Liver (tissue), 9 donors: ENCODE data around the gene IGFBP1. TPM values are rescaled to one million over a fixed set of nuclear protein-coding genes. Genes with fewer than 3 reads are reported as not detected.

Experiments
- DNase-seq: peaks from one replicate; pipeline ENCODE4 v3.0.0-alpha.2; 2017; ENCODE audit warnings: low spot score
- H3K27ac ChIP-seq, 2 donors: one replicate each; pipeline ENCODE4 v1.7.0; 2013; ENCODE audit warnings: inconsistent platforms in 2 of 2, low read length in 2 of 2, control low read depth in 1 of 2, low read depth in 1 of 2, mild to moderate bottlenecking in 1 of 2
- H3K27me3 ChIP-seq, 4 donors: one replicate each; pipeline versions ENCODE4 v1.6.1 to v1.7.0; 2013; ENCODE audit warnings: low read length in 3 of 4, inconsistent platforms in 1 of 4, mild to moderate bottlenecking in 1 of 4, moderate library complexity in 1 of 4; ENCODE audit not compliant: control insufficient read depth in 4 of 4, insufficient read depth in 4 of 4
- H3K36me3 ChIP-seq, 4 donors: one replicate each; pipeline versions ENCODE4 v1.6.1 to v1.7.0; 2013; ENCODE audit warnings: low read length in 3 of 4, mild to moderate bottlenecking in 3 of 4, low read depth in 1 of 4, moderate library complexity in 1 of 4; ENCODE audit not compliant: control insufficient read depth in 4 of 4, insufficient read depth in 3 of 4
- H3K4me1 ChIP-seq, 4 donors: one replicate each; pipeline versions ENCODE4 v1.6.1 to v1.7.0; 2013; ENCODE audit warnings: low read length in 3 of 4, mild to moderate bottlenecking in 3 of 4, moderate library complexity in 1 of 4; ENCODE audit not compliant: control insufficient read depth in 4 of 4, insufficient read depth in 4 of 4
- H3K4me3 ChIP-seq, 3 donors: one replicate each; pipeline versions ENCODE4 v1.6.1 to v1.7.0; 2013; ENCODE audit warnings: low read length in 3 of 3, control low read depth in 1 of 3, low read depth in 1 of 3, mild to moderate bottlenecking in 1 of 3
- H3K9ac ChIP-seq, 2 donors: one replicate each; pipeline ENCODE4 v1.7.0; 2013; ENCODE audit warnings: low read length in 2 of 2, mild to moderate bottlenecking in 2 of 2, moderate library complexity in 2 of 2, control low read depth in 1 of 2, low read depth in 1 of 2
- H3K9me3 ChIP-seq, 4 donors: one replicate each; pipeline versions ENCODE4 v1.6.1 to v1.7.0; 2013; ENCODE audit warnings: low read length in 3 of 4; ENCODE audit not compliant: control insufficient read depth in 4 of 4
- ATF3 ChIP-seq: IDR thresholded peaks from 2 replicates; pipeline ENCODE4 v1.6.1; 2016; ENCODE audit warnings: antibody characterized with exemption
- CTCF ChIP-seq: fragments of 150-350 bp; IDR thresholded peaks from 2 replicates; pipeline ENCODE4 v1.5.1; 2017; ENCODE audit warnings: improper control_type of control experiment, low read depth, low read length; ENCODE audit not compliant: missing input control
- EGR1 ChIP-seq, 2 donors: IDR thresholded peaks; 2 replicates each; pipeline ENCODE4 v1.6.1; 2016 to 2018; ENCODE audit warnings: antibody characterized with exemption in 2 of 2, low read depth in 2 of 2
- FOXA1 ChIP-seq: IDR thresholded peaks from 2 replicates; pipeline ENCODE4 v1.6.1; 2016; ENCODE audit warnings: antibody characterized with exemption
- FOXA2 ChIP-seq: IDR thresholded peaks from 2 replicates; pipeline ENCODE4 v1.6.1; 2016; ENCODE audit warnings: antibody characterized with exemption
- GABPA ChIP-seq, 2 donors: IDR thresholded peaks in 1 of 2; conservative IDR thresholded peaks in 1 of 2; 2 replicates each; pipeline ENCODE4 v1.6.1; 2016; ENCODE audit warnings: antibody characterized with exemption in 2 of 2, mild to moderate bottlenecking in 1 of 2, moderate library complexity in 1 of 2
- HNF4A ChIP-seq, 2 donors: conservative IDR thresholded peaks; 2 replicates each; pipeline ENCODE4 v1.6.1; 2016; ENCODE audit warnings: antibody characterized with exemption in 2 of 2, mild to moderate bottlenecking in 2 of 2
- HNF4G ChIP-seq: IDR thresholded peaks from 2 replicates; pipeline ENCODE4 v1.6.1; 2016; ENCODE audit warnings: antibody characterized with exemption
- JUND ChIP-seq, 2 donors: IDR thresholded peaks; 2 replicates each; pipeline ENCODE4 v1.6.1; 2016; ENCODE audit warnings: antibody characterized with exemption in 2 of 2
- NR2F2 ChIP-seq: IDR thresholded peaks from 2 replicates; pipeline ENCODE4 v1.6.1; 2016; ENCODE audit warnings: antibody characterized with exemption
- RAD21 ChIP-seq, 2 donors: IDR thresholded peaks; 2 replicates each; pipeline ENCODE4 v1.6.1; 2016; ENCODE audit warnings: antibody characterized with exemption in 2 of 2, mild to moderate bottlenecking in 2 of 2
- REST ChIP-seq: IDR thresholded peaks from 2 replicates; pipeline ENCODE4 v1.6.1; 2016; ENCODE audit warnings: antibody characterized with exemption, mild to moderate bottlenecking
- RXRA ChIP-seq, 2 donors: IDR thresholded peaks; 2 replicates each; pipeline ENCODE4 v1.6.1; 2017 to 2018; ENCODE audit warnings: antibody characterized with exemption in 2 of 2, mild to moderate bottlenecking in 1 of 2
- SP1 ChIP-seq: IDR thresholded peaks from 2 replicates; pipeline ENCODE4 v1.6.1; 2018; ENCODE audit warnings: antibody characterized with exemption, mild to moderate bottlenecking
- TAF1 ChIP-seq: conservative IDR thresholded peaks from 2 replicates; pipeline ENCODE4 v1.6.1; 2016; ENCODE audit warnings: antibody characterized with exemption, mild to moderate bottlenecking
- YY1 ChIP-seq: IDR thresholded peaks from 2 replicates; pipeline ENCODE4 v1.6.1; 2016; ENCODE audit warnings: antibody characterized with exemption, mild to moderate bottlenecking
- ZBTB33 ChIP-seq: IDR thresholded peaks from 2 replicates; pipeline ENCODE4 v1.6.1; 2016; ENCODE audit warnings: antibody characterized with exemption
- WGBS: extraction: QIAGEN DNeasy Blood & Tissue Kit; methylation state at CpG from one replicate; pipeline ENCODE4 v1.1.7; 2013; 5-methylcytosine and 5-hydroxymethylcytosine counted together
- polyA plus RNA-seq, 2 donors: library from polyadenylated mRNA; stranded (reverse) in 1 of 2; unstranded in 1 of 2; fragments of 200-250 nt in 1 of 2; fragments of >200 nt in 1 of 2; fragmentation: Nextera tagmentation in 1 of 2; extraction: Ambion mirVana in 1 of 2; gene quantifications; one replicate each; pipeline versions ENCODE4 v1.2.1 to v1.2.3, GENCODE V29; 2013 to 2015
- total RNA-seq, 2 donors: library from RNA; depleted of rRNA; stranded (reverse); fragments of >200 nt; gene quantifications; one replicate each; pipeline ENCODE4 v1.2.3, GENCODE V29; 2014
- TF ChIP-seq, protein P1 (sequence below): IDR thresholded peaks from 2 replicates; pipeline ENCODE4 v1.6.1; 2016; ENCODE audit warnings: antibody characterized with exemption
- donor health status: healthy.
- donor health status: healthy.
- donor health status: healthy.
- donor health status: healthy.
- donor health status: healthy.

The IGFBP1 gene
- total and polyA plus RNA-seq, 4 donors = 3.5 to 234 (median 63.6) TPM

DNA sequence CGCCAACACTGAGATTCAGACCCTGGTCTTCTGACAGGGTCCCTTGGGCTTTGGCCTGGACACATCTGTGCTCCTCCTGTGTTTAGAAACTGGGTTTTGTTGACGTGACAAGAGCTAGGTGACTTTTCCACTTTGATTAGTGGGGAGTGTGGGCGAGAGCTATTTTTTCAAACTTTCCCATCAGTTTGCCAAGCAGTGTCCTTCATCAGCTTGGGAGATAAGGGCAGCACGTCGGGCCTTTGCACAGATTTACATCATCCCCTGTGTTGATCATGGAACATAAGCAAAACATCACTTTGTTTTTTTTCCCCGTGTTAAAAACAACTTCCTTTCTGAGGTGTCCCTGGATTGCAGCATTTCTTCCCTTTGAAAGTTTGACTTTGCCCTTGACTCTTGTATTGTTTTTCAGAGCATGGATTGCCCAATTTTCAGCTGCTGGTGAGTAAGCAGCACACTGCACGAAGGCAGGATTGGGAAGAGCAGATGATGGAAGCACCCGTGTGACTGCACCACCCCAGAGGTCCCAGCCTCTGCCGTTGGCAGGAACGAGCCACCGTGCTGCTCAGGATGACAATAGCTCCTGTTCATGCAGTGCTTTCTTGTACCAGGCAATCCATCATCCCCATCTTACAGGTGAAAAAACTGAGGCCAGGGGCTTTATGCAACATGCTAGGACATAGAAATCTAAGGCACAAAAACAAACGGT is 6.4 kb upstream of the IGFBP1 start (continued):
- peak; percentile 75 for TF ChIP-seq REST

DNA sequence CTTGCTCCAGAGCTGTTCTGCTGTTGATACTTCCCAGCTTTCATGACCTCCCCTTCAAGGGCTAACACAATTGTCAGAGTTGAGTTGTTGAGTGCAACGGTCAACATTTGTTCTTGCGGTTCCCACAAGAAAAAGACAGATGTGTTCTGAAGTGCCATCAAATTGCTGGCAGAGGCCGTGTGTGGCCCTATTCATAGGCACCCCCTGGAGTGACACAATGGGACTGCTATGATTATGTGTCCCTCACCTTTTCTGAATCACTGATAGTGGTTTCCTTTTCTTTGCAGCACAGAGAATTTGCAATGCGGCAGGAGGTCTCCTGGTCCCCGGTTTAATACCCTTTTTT is 5.8 kb upstream of the IGFBP1 start:
- H3K27ac ChIP-seq = peak overlapping the region; percentile 81 to 92
- no peaks in the 10 kb centered on the region for H3K36me3 ChIP-seq
- H3K4me3 ChIP-seq = no peak overlapping the region
- no peaks in the 10 kb centered on the region for H3K27me3 ChIP-seq
- TF ChIP-seq FOXA2 (no peak), RAD21 (IDR thresholded peaks at IDR 0.05) (no peak), CTCF (no peak), HNF4G (no peak), EGR1 (IDR thresholded peaks at IDR 0.05; ENCODE audit: low read depth in 2 of 2) (no peak), TAF1 (no peak), HNF4A (conservative IDR thresholded peaks at IDR 0.05) (no peak), REST (no peak), SP1 (no peak), GABPA (IDR thresholded peaks at IDR 0.05 in 1 of 2, conservative IDR thresholded peaks at IDR 0.05 in 1 of 2) (no peak), RXRA (IDR thresholded peaks at IDR 0.05) (no peak), ATF3 (no peak), ZBTB33 (no peak), JUND (IDR thresholded peaks at IDR 0.05) (no peak), YY1 (no peak), FOXA1 (no peak), NR2F2 (no peak)
- TF ChIP-seq, protein P1, sequence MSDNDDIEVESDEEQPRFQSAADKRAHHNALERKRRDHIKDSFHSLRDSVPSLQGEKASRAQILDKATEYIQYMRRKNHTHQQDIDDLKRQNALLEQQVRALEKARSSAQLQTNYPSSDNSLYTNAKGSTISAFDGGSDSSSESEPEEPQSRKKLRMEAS = no peak
- peak overlapping the region in 1 of 2 donors; percentile 80 for H3K9ac ChIP-seq
- H3K9me3 ChIP-seq = no peaks in the 10 kb centered on the region
- WGBS = 73% methylated on average over 5 of the region's 5 CpGs
- H3K4me1 ChIP-seq = peaks cover 0 to 45% (median 19%) of the 10 kb centered on the region in 4 donors
- DNase-seq = no peak
